Suprapubic skin (tissue), 4 donors: ENCODE data around the gene MYO5C. TPM values are rescaled to one million over a fixed set of nuclear protein-coding genes. Genes with fewer than 3 reads are reported as not detected.
A peak's percentile ranks its signal among the peaks of the same experiment; 100 is the strongest.

Experiments used
- DNase-seq, 2 donors: peaks; one replicate each; pipeline ENCODE4 v3.0.0-alpha.2; 2019; ENCODE audit warnings: low spot score in 2 of 2
- H3K27ac ChIP-seq: fragments of 200-600 bp; sonication (generic); one replicate; pipeline ENCODE4 v1.5.1; 2019
- H3K27me3 ChIP-seq: fragments of 200-600 bp; sonication (generic); one replicate; pipeline ENCODE4 v1.5.1; 2019
- H3K36me3 ChIP-seq: fragments of 200-600 bp; sonication (generic); one replicate; pipeline ENCODE4 v1.5.1; 2019
- H3K4me1 ChIP-seq: fragments of 200-600 bp; sonication (generic); one replicate; pipeline ENCODE4 v1.5.1; 2019
- H3K4me3 ChIP-seq: fragments of 200-600 bp; sonication (generic); one replicate; pipeline ENCODE4 v1.5.1; 2019; ENCODE audit warnings: mild to moderate bottlenecking
- H3K9me3 ChIP-seq: fragments of 200-600 bp; sonication (generic); one replicate; pipeline ENCODE4 v1.5.1; 2019
- EP300 ChIP-seq: sonication (generic); formaldehyde crosslinking; IDR thresholded peaks from one replicate; pipeline ENCODE4 v1.6.1; 2017; ENCODE audit warnings: antibody characterized with exemption
- POLR2A ChIP-seq, 2 donors: fragments of 450-650 bp; IDR thresholded peaks; one replicate each; pipeline ENCODE4 v1.6.1; 2017; ENCODE audit warnings: antibody characterized with exemption in 2 of 2, mild to moderate bottlenecking in 2 of 2, moderate library complexity in 2 of 2
- POLR2AphosphoS5 ChIP-seq, 3 donors: sonication (generic); formaldehyde crosslinking; IDR thresholded peaks; one replicate each; pipeline ENCODE4 v1.6.1; 2017; ENCODE audit warnings: antibody characterized with exemption in 3 of 3
- WGBS: methylation state at CpG from one replicate; pipeline ENCODE4 v1.1.5; 2018; 5-methylcytosine and 5-hydroxymethylcytosine counted together
- total RNA-seq, 4 donors: library from RNA; depleted of rRNA; stranded (reverse); fragments of >200 nt; gene quantifications; one replicate each; pipeline ENCODE4 v1.1.0, GENCODE V29; 2016
- TF ChIP-seq, protein P1 (sequence below), 2 donors: fragments of 200-600 bp in 1 of 2; fragments of 450-650 bp in 1 of 2; sonication (generic) in 1 of 2; IDR thresholded peaks; one replicate each; pipeline ENCODE4 v1.5.1; 2016 to 2019; ENCODE audit warnings: antibody characterized with exemption in 2 of 2, mild to moderate bottlenecking in 1 of 2, moderate library complexity in 1 of 2

MYO5C gene
- total RNA-seq, 4 donors from 2014 or later = 11.2 to 31.5 (median 14.9) TPM

DNA sequence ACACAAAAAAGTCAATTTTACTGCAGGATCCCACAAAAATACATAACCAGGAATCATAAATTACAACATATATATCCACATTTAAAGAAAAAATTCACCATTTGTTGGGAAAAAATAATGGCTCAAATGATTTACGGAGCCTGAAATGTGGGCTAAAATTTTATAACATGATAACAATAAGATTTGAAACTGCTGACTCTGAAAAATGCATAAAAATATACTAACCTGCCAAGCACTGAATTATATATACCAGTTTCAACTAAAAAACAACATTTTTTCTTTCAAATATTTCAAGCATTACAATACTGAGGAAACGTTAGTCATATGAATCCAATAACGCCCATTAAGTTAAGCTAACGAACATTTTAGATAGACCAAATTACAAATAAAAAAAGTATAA is 12.2 kb upstream of the MYO5C start:
- Histone ChIP-seq H3K9me3 (no peaks in the 10 kb centered on the region), H3K36me3 (peaks cover 30% of the 10 kb centered on the region), H3K27me3 (no peaks in the 10 kb centered on the region), H3K4me3 (no peak overlapping the region), H3K27ac (no peak overlapping the region), H3K4me1 (no peaks in the 10 kb centered on the region)
- no peak for TF ChIP-seq POLR2A (IDR thresholded peaks at IDR 0.05)
- no peak for TF ChIP-seq EP300
- DNase-seq = no peak
- WGBS = 94% methylated on average over 4 of the region's 4 CpGs

DNA sequence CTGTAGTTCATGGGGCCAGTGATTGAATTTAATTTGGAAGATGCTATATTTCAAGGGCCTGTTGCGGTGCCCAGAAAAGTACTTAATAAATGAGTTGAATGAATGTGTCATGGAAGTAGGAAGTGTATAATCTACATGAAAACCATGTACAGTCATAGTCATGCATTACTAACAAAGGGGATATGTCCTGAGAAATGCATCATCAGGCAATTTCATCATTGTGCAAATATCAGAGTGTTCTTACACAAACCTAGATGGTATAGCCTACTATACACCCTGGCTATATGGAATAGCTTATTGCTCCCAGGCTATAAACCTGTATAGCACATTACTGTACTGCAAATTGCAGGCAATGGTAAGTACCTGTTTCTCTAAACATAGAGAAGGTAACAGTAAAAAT is 10.7 kb upstream of the MYO5C start:
- H3K4me3 ChIP-seq = no peak overlapping the region
- WGBS = 93% methylated on average over 1 of the region's 1 CpG
- no peaks in the 10 kb centered on the region for H3K9me3 ChIP-seq
- TF ChIP-seq EP300 (no peak), POLR2A (IDR thresholded peaks at IDR 0.05) (no peak), POLR2AphosphoS5 (IDR thresholded peaks at IDR 0.05) (no peak)
- TF ChIP-seq, protein P1, sequence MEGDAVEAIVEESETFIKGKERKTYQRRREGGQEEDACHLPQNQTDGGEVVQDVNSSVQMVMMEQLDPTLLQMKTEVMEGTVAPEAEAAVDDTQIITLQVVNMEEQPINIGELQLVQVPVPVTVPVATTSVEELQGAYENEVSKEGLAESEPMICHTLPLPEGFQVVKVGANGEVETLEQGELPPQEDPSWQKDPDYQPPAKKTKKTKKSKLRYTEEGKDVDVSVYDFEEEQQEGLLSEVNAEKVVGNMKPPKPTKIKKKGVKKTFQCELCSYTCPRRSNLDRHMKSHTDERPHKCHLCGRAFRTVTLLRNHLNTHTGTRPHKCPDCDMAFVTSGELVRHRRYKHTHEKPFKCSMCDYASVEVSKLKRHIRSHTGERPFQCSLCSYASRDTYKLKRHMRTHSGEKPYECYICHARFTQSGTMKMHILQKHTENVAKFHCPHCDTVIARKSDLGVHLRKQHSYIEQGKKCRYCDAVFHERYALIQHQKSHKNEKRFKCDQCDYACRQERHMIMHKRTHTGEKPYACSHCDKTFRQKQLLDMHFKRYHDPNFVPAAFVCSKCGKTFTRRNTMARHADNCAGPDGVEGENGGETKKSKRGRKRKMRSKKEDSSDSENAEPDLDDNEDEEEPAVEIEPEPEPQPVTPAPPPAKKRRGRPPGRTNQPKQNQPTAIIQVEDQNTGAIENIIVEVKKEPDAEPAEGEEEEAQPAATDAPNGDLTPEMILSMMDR (IDR thresholded peaks at IDR 0.05) = no peak
- DNase-seq = no peak
- H3K36me3 ChIP-seq = peaks cover 18% of the 10 kb centered on the region
- H3K4me1 ChIP-seq = no peaks in the 10 kb centered on the region
- H3K27ac ChIP-seq = no peak overlapping the region
- no peaks in the 10 kb centered on the region for H3K27me3 ChIP-seq

DNA sequence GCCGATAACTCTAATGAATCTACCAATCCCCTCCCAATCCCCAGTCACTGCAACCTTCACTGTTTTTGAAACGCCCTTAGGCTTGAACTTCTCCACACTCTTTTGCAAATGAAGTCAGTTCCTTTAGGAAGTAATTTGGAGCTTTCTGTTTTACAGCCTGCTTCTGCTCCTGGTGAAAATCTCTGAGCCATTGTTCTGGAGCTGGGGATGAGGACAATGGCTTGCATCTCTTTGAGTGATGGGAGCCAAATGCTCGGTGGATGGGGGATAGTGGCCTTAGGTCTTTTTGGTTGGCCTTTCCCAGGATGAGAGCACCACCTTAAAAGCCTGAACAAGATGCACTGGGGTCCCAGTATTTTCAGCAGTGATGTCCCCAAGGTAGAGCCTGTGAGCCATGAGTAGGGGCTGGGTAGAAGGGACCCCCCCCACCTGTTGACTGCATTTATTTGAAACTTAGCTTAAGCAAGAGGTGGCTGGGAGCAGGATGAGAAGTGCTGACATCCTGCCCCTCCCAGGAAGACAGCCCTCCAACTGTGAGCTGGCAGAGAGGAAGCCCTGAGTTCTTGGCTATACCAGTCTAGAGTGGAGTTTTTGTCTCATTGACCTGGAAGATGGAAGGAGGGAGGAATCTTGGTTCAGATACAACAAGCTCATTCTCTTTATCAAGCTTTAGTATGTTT is 7.6 kb upstream of the MYO5C start:
- H3K27ac ChIP-seq = no peak overlapping the region
- no peaks in the 10 kb centered on the region for H3K9me3 ChIP-seq
- DNase-seq = no peak
- WGBS = 71% methylated on average over 3 of the region's 3 CpGs
- no peaks in the 10 kb centered on the region for H3K36me3 ChIP-seq
- no peak overlapping the region for H3K4me3 ChIP-seq
- TF ChIP-seq, protein P1 (IDR thresholded peaks at IDR 0.05) = no peak
- TF ChIP-seq POLR2AphosphoS5 (IDR thresholded peaks at IDR 0.05) = no peak
- no peak for TF ChIP-seq EP300
- no peak for TF ChIP-seq POLR2A (IDR thresholded peaks at IDR 0.05)
- H3K4me1 ChIP-seq = no peaks in the 10 kb centered on the region
- no peaks in the 10 kb centered on the region for H3K27me3 ChIP-seq

DNA sequence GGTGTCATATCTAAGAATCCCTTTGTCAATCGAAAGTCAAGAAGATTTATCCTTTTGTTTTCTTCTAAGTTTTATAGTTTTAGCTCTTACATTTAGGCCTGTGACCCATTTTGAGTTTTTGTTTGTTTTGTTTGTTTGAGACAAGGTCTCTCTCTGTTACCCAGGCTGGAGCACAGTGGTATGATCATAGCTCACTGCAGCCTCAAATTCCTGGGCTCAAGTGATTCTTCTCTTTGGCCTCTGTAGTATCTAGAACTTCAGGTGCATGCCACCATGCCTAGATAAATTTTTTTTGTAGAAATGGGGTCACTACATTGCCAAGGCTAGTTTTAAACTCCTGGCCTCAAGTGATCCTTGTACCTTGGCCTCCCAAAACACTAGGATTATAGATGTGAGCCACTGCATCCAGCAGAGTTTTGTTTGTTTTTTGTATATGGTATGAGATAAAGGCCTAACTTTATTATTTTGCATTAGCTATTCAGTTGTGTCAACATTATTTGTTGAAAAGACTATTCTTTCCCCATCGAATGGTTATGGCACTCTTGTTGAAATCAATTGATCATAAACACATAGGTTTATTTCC is 5.8 kb upstream of the MYO5C start:
- Histone ChIP-seq H3K4me3 (no peak overlapping the region), H3K9me3 (no peaks in the 10 kb centered on the region), H3K36me3 (no peaks in the 10 kb centered on the region), H3K27me3 (no peaks in the 10 kb centered on the region), H3K4me1 (no peaks in the 10 kb centered on the region), H3K27ac (no peak overlapping the region)
- no peak for DNase-seq
- no peak for TF ChIP-seq POLR2AphosphoS5 (IDR thresholded peaks at IDR 0.05)
- TF ChIP-seq POLR2A (IDR thresholded peaks at IDR 0.05) = no peak
- TF ChIP-seq EP300 = no peak
- TF ChIP-seq, protein P1 (IDR thresholded peaks at IDR 0.05) = no peak
- 97% methylated on average over 2 of the region's 2 CpGs for WGBS

DNA sequence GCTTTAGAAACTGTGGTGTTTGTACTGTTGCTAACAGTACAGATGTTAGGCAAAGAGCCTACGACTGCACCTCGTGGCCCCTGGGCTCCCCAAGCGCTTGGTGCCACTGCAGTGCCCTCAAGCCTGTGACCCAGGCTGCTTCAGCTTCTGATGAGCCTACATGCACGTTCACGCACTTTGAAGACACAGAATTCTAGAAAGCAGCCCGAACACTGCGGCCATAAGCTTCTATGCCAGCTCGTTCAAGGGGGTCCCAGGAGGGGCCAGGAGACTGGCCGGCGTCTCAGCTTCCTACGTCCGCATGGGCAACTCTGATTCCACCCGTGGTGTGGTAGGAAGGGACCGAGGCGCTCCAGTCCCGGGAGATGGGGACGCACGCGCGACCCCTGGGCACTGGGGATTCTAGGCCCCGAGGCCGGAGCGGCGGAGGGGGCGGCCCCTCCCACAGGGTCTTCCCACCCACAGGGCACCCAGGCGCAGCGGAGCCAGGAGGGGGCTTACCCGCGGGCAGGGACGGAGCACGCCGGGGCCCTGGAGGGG is 653 bp downstream of the MYO5C start:
- Histone ChIP-seq H3K9me3 (no peaks in the 10 kb centered on the region), H3K36me3 (no peaks in the 10 kb centered on the region), H3K27me3 (peaks cover 10% of the 10 kb centered on the region), H3K27ac (peak overlapping the region; percentile 82), H3K4me3 (peak overlapping the region; percentile 72), H3K4me1 (peaks cover 20% of the 10 kb centered on the region)
- WGBS = 31% methylated on average over 7 of the region's 32 CpGs
- TF ChIP-seq POLR2AphosphoS5 (IDR thresholded peaks at IDR 0.05) (no peak), EP300 (no peak), POLR2A (IDR thresholded peaks at IDR 0.05) (no peak)
- TF ChIP-seq, protein P1 (IDR thresholded peaks at IDR 0.05) = no peak
- no peak for DNase-seq
